ENCODE results near the gene OMD.

DNA sequence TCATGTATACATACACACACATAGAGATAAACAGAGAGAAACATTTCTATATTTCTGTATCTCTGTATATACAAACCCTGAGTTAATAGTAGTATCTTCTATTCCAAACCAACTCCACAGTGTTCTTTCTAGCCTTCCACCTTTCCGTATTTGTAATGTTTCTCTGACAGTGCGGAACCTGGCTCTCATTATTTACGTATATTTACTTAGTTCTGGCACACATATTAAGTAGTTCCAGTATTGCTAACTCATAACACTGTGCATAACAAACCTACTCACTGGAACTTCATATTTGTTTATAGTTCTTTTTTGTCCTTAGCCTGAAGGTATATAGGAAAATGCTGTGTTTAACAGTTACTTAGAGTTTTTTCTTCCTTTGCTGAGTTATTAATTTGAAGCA, 26.4 kb downstream of the OMD start:
- TF ChIP-seq, protein P1, sequence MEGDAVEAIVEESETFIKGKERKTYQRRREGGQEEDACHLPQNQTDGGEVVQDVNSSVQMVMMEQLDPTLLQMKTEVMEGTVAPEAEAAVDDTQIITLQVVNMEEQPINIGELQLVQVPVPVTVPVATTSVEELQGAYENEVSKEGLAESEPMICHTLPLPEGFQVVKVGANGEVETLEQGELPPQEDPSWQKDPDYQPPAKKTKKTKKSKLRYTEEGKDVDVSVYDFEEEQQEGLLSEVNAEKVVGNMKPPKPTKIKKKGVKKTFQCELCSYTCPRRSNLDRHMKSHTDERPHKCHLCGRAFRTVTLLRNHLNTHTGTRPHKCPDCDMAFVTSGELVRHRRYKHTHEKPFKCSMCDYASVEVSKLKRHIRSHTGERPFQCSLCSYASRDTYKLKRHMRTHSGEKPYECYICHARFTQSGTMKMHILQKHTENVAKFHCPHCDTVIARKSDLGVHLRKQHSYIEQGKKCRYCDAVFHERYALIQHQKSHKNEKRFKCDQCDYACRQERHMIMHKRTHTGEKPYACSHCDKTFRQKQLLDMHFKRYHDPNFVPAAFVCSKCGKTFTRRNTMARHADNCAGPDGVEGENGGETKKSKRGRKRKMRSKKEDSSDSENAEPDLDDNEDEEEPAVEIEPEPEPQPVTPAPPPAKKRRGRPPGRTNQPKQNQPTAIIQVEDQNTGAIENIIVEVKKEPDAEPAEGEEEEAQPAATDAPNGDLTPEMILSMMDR (IDR thresholded peaks at IDR 0.05) = no peak
- TF ChIP-seq POLR2A (IDR thresholded peaks at IDR 0.05) = no peak
